Measurements from ENCODE around the gene RXRB. TPM values are rescaled to one million over a fixed set of nuclear protein-coding genes. Genes with fewer than 3 reads are reported as not detected.
A peak's percentile ranks its signal among the peaks of the same experiment; 100 is the strongest.

Gene RXRB
- total and polyA plus RNA-seq, 2 of the 13 experiments (the other 11 are each of a cell fraction or from before 2014, with no cell fraction given) = 26.7 to 55.7 TPM

- TF ChIP-seq ARID3A (IDR thresholded peaks at IDR 0.05; ENCODE audit: low read depth, low read length) = no peak
- TF ChIP-seq ZNF782 (CRISPR knock-in tag; IDR thresholded peaks at IDR 0.05; ENCODE audit: borderline replicate concordance) = peak; percentile 37
- no peak for TF ChIP-seq MATR3 (CRISPR knock-in tag; IDR thresholded peaks at IDR 0.05)
- peak; percentile 45 for TF ChIP-seq NRL (CRISPR knock-in tag; IDR thresholded peaks at IDR 0.05; ENCODE audit: borderline replicate concordance)
- no peak for TF ChIP-seq LCORL (IDR thresholded peaks at IDR 0.05)
- TF ChIP-seq LCORL (CRISPR knock-in tag; IDR thresholded peaks at IDR 0.05) = peak; percentile 94
- TF ChIP-seq PBX2 (CRISPR knock-in tag; IDR thresholded peaks at IDR 0.05) = peak; percentile 83
- TF ChIP-seq TCF7L2 (IDR thresholded peaks at IDR 0.05; ENCODE audit: low read depth, low read length) = no peak
- peak; percentile 68 for TF ChIP-seq MED1 (CRISPR knock-in tag; IDR thresholded peaks at IDR 0.05)
- no peak for TF ChIP-seq ATRX (CRISPR knock-in tag; IDR thresholded peaks at IDR 0.05; ENCODE audit: borderline replicate concordance)
- TF ChIP-seq NKX3-1 (CRISPR knock-in tag; IDR thresholded peaks at IDR 0.05) = peak; percentile 78; the same call in 1 of the 2 replicates
- peak; percentile 49 for TF ChIP-seq GZF1 (CRISPR knock-in tag; IDR thresholded peaks at IDR 0.05)
- TF ChIP-seq ZBTB10 (CRISPR knock-in tag; IDR thresholded peaks at IDR 0.05; ENCODE audit: borderline replicate concordance) = no peak
- TF ChIP-seq TBX3 (IDR thresholded peaks at IDR 0.05; ENCODE audit: borderline replicate concordance) = peak; percentile 52; the same call in 1 of the 2 replicates
- TF ChIP-seq ATF3 (CRISPR knock-in tag; IDR thresholded peaks at IDR 0.05) = no peak
- 0 out of 2 replicates have a peak, but pooled peaks have one; percentile 40 for TF ChIP-seq ZZZ3 (CRISPR knock-in tag; IDR thresholded peaks at IDR 0.05; ENCODE audit: borderline replicate concordance)
- no peak for TF ChIP-seq FOSL1 (CRISPR knock-in tag; IDR thresholded peaks at IDR 0.05; ENCODE audit: borderline replicate concordance)
- no peak for TF ChIP-seq GTF3A (CRISPR knock-in tag; conservative IDR thresholded peaks at IDR 0.05)
- TF ChIP-seq SRY (CRISPR knock-in tag; IDR thresholded peaks at IDR 0.05) = peak; percentile 70
- TF ChIP-seq ZNF530 (CRISPR knock-in tag; IDR thresholded peaks at IDR 0.05; ENCODE audit: low read depth) = no peak
- TF ChIP-seq PITX1 (CRISPR knock-in tag; IDR thresholded peaks at IDR 0.05) = peak; percentile 50; the same call in 1 of the 2 replicates
- TF ChIP-seq GATAD2A (CRISPR knock-in tag; IDR thresholded peaks at IDR 0.05) = peak; percentile 7; the same call in 1 of the 2 replicates
- TF ChIP-seq MTF2 (CRISPR knock-in tag; IDR thresholded peaks at IDR 0.05; ENCODE audit: borderline replicate concordance) = 0 out of 2 replicates have a peak, but pooled peaks have one; percentile 32
- no peak for TF ChIP-seq REL (CRISPR knock-in tag; conservative IDR thresholded peaks at IDR 0.05)
These were observed 48.7 kb upstream of the RXRB start (continued) for GRCh38 chr6:33248932-33249731.
